GM18520 (cell line): ENCODE measurements around the gene SH2D4B.
"Not testable (repeated sequence)": the region's sequence is repeated elsewhere in the genome, so short reads cannot be mapped to it uniquely, and the experiment has no call there.

ENCODE experiments used
- ATAC-seq: cut with Tn5 transposase; IDR thresholded peaks from one replicate; pipeline ENCODE4 v1.9.1; 2021; ENCODE audit not compliant: unreplicated experiment

The SH2D4B gene

DNA sequence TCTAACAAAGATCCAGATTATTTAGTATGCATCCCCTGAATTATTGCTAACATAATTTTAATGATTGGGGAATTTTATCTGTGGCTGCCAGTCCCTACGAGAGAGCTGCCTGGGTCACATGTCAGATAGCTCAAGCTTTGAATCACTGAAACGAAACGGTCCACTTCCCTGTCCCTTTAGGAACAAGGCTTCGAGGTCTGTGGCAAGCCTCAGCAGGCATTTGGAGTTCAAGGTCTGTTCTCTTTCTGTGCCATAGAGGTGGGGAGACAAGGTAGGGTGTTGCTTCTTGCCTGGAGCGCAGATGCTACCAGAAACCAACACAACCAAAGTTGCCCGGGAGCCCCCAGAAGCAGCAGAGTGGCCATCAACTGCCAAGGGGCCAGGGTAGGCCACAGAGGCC lies 13.9 kb upstream of the SH2D4B start:
- ATAC-seq, result no peak

DNA sequence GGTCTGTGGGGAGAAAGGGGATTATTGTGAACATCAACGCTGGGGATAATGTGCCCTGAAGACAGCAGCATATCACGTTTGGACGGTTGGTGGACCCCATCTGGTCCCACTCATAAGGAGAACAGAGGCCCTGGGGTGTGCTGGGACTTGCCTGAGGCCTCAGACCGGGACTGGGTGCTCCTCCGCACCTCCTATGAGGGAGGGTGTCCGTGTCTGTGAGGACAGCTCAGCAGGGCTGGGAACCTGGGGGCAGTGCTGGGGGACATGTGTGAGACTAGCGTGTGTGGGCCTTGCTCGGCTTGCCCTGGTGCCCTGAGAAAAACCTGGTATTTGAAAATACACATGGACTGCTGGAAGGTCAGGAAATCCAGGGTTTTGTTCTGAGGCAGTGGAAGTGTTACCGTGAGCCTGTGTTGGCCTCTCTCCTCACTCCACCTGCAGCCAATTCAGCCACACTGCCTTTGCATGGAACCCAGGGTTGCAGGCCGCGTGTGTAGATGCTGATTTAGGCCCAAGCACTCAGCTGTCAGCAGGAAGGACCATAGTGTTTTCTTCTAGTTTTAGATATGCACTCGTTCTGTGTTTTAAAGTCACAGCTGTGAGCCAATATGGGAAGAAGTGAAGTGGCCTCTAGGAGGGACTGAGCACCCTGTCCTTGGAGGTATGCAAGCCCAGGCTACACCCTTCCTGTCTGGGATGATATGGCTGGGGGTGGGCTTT lies 13.4 kb upstream of the SH2D4B start:
- ATAC-seq, result no peak

DNA sequence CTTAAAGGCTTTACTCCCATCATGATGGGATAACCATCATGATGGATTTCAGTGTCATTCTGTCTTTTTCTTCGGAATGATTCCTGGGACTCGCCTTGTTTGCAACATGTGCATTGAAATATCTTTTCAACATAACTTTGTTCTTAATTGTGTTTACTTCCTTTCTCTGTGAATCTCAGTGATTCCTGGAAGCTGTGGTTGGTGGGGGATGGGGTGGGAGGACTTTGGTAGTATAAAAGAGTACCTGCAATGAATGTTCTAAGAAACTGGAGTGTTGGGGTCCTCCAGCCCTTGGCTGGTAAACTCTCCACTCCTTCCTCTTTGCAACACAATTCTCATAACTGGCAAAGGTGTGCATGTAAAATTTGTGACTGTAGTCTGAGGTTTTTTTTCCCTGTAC lies 11.5 kb upstream of the SH2D4B start:
- ATAC-seq, result no peak

DNA sequence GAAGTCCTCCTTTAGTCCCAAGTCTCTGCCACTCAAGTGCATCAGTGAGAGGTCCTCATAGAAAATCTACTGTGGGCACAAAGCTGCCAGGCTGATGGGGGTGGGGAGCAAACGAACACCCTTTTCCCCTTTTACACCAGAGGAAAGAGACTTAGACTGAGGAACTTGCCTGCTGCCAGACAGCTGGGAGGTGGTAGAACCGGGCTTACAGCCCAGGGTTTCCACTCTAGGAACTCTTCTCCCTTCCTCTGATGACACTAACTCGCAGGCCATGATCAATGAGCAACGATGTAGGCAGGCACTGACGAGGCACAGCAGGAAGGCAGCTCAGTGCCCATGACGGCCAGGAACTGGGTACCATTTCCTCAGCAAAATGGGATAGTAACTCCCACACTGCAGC lies 11.0 kb upstream of the SH2D4B start:
- no peak for ATAC-seq

DNA sequence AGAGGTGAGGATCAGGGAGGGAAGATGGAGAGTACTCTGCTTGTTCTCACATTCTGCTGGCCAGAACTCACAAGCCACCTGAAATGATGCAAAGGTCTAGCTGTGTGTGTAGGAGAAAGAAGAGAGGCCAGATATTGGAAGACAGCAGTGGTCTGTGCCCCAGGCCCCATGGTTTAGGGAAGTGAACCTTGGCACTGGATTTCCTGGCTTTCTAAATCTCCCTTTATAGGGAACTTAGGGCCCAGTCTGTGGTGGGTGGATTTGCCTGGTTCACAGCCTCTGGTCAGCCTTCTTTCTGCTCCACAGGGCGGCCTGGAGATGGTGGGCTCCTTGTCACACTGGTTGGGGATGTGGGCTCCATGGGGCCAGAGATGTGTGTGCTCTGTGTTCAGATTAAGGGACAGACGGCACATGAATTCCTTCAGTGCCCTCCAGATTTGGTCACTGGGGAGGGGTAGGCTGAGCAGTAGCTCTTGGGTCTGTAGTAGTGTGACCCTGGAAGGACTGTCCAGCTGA lies 9.5 kb upstream of the SH2D4B start:
- ATAC-seq, result no peak

DNA sequence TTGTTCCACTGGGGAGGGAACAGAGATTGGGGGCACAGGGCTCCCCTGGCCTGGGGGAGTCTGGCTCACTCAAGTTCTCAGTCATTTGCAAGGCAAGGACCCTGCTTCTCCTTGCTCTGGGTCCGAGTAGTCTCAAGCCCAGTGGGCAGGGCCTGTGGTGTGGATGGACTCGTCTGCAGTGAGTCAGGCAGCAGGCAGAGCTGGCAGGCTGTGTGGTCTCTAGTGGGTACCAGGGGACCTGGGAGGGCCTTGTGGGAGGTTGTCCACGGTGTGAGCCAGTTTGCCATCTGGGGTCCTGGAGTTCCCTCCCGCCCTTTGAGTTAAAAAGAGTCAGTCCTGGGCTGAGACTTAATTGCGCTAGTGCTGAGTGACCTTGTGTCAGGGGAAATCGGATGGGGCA lies 8.8 kb upstream of the SH2D4B start:
- no peak for ATAC-seq

DNA sequence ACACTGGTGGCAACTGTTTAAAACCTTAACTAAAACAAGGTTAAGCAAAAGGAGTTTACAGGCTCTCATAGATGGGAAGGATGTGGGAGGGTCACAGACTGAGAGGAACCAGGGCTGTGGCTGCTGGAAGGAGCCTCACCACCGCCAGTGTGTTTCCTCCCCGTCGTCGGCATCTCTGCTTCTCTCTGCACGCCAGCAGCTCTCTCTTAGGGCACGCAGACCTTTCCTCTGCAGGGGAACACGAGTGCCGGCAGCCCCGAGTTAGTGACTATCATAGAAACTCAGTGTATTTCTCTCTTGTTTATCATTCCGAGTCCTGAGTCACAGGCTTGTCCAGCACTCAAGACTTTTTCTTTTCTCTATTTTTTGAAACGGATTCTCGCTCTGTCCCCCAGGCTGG lies 8.1 kb upstream of the SH2D4B start:
- ATAC-seq, result no peak

DNA sequence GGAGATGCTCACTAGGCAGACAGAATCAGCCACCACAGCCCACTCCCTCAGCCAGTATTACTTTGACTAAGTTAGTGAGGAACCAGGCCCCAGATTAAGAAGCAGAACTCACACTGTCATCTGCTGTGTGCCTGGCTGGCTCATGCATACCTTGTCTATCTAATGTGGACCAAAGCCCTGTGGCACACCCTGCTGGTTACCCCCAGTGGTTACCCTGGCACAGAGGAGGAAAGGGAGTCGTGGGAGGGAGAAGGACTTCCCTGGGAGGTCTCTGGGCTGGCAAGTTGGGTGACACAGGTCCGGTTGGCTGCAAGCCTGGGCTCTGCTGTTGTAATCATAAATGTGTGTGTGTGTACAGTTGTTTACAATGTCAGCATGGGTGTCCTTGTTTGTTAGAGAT lies 7.5 kb upstream of the SH2D4B start:
- no peak for ATAC-seq

DNA sequence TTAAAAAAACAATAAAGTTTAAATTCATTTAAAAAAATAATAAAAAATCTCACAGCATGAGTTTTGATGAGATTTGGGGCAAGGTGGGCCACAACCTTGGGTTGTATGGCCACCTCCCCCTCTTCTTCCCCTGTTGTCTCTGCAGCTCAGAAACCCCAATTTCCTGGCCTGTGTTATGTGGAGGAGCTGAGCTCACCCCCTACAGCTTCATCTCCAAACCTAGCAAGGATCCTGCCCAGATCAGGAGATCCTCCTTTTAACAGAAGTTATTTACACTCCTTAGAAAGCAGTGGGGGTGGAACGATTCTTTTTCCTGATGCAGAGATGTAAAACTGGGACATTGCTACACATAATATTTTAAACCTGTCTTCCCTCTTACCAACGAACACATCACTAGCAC lies 6.9 kb upstream of the SH2D4B start:
- ATAC-seq, result no peak

DNA sequence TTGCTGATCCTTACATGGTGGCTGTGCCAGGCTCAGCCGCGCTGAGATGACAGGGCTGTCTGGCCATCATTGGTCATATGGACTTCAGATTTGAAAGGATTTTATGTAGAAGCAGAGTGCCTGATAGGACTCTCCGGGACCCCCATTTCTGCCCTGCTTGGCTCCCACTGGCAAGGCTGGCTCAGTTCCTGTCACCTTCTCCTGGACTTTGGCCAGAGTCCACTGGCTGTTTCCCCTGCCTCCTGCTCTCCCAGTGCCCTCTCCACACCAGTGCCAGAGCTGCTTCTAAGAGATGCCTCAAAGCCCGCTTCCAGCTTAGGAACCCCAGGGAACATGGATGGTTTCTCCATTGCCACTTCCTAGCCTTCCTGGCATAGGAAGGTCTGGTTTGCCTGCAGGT lies 5.1 kb upstream of the SH2D4B start:
- no peak for ATAC-seq

DNA sequence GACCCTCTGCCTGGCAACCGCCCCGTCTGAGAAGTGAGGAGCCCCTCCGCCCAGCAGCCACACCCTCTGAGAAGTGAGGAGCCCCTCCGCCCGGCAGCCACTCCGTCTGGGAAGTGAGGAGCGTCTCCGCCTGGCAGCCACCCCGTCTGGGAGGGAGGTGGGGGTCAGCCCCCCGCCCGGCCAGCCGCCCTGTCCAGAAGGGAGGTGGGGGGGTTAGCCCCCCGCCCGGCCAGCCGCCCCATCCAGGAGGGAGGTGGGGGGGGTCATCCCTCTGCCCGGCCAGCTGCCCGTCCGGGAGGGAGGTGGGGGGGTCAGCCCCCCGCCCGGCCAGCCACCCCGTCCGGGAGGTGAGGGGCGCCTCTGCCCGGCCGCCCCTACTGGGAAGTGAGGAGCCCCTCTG lies 3.6 kb upstream of the SH2D4B start:
- ATAC-seq, result not testable (repeated sequence)

DNA sequence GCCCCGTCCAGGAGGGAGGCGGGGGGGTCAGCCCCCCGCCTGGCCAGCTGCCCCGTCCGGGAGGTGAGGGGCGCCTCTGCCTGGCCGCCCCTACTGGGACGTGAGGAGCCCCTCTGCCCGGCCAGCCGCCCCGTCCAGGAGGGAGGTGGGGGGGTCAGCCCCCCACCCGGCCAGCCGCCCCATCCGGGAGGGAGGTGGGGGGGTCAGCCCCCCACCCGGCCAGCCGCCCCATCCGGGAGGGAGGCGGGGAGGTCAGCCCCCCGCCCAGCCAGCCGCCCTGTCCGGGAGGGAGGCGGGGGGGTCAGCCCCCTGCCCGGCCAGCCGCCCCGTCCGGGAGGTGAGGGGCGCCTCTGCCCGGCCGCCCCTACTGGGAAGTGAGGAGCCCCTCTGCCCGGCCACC lies 3.1 kb upstream of the SH2D4B start:
- ATAC-seq, result not testable (repeated sequence)

DNA sequence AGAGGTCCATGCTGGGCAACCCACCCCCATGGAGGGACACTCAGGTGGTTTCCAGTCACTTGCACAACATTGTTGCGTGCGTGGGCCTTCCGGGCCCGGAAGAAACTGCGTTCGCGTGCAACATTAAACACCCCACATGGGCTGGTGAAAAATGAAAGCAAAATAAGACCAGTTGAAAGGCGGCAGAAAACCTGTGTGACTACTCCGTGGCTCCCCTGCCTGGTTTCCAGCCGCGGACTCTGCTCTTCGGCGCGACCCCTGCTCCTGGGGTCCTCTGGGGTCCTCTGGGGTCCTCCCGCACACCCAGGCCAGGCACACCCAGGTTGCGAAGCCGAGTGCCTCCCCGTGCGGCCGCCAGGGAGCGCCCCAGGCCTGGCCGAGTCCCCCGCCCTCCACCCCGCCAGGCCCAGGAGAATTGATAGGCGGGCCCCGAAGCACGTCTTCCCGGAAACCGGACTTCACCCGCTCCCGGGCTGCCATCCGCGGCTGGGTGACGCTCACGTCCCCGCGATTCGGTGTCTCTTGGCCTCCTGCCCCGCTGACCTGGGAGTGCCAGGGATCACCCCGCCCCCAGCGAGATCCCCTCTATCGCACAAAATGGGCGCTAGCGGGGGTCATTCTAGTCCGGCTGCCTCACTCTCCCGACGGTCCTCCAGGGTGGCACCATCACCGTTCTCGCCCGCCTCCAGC lies 1.9 kb upstream of the SH2D4B start:
- peak; percentile 56 for ATAC-seq

DNA sequence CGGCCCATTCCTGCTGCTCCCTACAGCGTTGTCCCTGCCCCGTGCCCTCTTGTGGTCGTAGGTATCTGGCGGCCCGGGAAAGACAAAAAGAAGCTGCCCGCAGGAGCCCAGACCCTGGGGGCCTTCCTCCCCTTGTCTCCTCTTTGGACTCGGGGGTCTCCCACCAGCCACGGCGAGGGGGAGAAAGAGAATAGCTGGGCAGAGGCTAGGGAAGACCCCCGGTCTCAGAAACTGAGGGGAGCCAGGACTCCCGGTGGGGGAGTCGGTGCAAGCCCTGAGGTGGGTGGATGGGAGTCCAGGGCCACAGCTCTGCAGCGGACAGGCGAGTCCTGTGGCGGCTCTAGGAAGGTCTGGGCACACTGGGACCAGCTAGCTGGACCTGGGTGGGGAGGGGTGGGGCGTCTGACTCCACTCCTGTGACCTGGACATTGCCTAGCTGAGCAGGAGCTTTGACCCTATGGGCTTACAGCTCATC lies 1.3 kb upstream of the SH2D4B start:
- no peak for ATAC-seq

DNA sequence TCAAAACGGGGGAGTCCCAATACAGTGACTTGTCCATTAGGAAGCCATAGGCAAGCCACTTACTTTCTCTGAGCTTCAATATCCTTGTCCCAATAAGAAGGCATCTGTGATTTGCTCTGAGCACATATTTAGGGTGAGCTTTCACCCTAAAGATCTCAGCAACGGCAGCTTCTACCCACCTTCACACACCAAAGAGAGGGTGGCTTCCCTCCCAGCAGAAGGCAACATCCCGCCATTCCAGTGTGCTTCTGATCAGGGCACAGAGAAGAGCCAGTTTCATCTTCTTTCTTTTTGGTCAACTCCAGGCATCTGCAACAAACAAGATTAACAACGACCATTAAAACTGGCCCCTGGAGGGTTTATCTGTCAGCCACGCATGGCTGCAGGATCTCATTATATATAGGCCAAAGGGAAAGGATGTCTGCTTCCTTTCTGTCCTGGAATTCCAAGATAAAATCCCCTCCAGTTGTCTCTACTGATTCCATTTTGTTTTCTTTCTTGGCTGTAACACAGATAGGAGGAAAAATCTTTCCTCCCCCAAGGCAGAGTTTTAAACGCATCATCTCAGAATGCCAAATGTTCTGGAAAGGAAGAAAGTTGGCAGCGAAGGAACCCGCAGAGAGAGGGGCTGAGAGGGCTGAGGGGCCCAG lies 491 bp upstream of the SH2D4B start:
- ATAC-seq, result no peak

DNA sequence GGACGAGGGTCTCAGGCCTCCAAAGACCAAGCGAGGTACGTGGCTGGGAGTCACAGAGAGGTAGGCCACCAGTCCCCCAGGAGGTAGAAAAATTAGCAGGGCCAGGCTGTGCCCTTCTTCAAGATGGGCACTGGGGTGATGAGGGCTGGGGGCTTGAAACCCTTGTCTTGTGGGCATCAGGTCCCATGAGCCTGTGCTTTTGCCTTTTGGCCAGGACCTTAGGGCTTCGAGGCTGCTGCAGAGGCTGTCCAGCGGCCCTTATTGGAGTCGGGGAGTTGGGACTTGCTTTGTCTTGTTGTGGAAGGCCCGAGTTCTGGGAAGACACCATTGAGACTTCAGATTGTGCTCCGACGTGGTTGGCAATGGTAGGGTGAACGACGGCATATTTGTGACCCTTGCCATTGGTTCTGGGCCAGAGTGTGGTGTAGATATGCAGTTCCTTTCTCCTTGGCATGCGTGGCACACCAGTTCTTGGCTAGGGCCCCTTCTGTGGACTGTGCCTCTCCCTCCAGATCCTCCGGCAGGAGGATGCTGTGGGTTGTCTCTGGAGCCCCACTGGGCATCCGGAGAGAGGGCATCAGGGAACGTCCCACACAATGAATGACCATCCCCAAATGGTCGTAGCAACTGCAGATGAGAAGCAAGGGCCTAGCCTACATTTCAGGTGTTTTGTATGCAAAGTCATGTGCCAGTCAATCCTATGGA lies 931 bp downstream of the SH2D4B start:
- no peak for ATAC-seq

DNA sequence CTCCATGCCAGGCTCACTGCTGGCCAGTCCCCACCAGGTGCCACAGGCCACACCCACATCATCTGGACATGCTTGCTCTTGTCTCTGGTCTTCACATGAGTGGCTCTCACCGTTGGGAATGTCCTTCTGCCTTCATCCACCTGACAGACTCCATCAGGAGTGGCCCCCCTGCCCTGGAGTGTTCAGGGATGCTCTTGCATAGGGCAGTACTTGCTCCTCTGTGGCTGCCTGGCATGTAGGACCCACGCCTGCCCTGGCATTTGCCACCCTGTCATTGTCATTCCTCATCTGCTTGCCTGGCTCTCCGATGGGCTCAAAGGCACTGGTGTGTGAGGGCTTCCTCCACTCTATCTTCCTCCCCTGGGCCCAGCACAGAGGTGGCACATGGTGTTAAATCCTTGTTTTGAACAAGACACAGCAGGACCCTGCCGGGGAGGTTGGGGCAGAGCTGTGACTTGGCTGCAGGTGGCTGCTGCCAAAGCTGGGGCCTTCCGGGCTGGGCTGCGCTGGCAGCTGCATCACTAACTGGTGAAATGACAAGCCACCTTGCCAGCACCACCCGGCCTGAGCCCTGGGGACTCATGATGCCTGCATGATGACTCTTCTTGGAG lies 1.8 kb downstream of the SH2D4B start:
- ATAC-seq, result peak; percentile 29

DNA sequence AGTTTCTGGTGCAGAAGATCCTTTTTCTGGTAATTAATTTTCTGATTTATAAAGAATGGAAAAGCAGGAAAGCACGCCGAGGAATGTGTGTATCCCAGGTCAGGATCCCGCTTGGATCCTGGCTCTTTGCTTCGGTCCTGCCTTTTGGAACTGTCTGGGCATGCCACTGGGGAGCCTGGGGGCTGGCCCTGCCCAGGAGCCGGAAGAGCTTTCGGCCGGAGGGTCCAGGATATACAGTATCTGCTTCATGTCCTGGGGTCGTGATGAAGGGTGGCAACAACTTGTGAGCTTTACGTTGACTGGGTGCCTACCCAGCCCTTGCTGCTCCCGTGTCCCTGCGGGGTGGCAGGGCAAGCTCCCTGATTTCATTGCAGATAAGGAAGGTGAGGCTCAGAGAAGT lies 2.4 kb downstream of the SH2D4B start:
- ATAC-seq, result no peak

DNA sequence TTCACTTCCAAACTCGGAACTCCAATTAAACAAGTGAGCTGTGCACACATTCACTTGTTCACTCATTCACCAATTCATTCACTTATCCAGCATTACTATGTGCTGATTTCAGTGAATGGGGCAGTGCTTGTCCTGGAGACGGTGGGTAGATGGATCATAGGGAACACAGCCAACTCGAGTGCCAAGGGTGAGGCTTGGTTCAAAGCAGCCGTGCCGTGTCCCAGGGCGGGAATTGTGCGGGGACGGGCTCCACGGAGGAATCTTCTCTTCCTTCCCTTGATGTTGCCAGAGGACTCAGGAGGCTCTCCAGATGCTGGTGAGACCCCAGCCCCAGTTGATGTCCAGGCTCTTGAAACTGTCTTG lies 2.9 kb downstream of the SH2D4B start:
- no peak for ATAC-seq

DNA sequence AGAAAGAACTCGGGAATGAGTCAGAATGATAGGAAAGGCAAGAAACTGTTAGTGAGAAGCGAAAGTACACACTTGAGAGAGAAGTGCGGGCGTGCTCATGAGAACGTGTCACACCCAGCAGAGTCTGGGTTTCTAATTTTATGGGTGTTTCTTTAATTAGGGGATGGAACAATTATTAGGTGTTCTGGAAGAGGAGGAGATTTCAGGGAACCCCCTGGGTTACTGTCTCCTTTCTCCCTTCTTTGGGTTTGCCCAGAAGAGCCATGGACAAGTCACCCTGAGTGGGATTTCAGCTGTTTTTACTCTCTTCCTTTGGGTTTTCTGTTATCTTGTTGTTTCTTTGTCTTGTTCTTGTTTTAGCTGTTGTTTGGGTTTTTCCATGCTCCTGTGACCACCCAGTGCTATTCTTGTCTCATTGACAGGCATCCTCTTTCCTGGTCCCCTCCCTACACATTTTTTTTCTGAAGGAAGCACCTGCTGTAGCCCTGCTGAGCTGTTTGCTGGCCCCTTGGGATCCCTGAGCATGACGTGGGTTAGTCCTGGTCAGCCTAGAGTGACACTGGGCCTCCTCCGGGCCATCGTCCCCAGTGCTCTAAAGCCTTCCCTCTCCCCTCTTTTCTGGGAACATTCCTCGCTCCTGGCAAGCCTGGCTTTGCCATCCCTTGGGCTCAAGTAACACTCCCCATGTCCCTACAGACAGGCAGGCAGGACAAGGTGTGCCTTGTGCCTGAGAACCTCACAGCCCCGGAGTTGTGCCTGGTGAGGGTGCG lies 3.5 kb downstream of the SH2D4B start:
- ATAC-seq, result peak; percentile 52
